Omental fat pad (tissue), 4 donors: Measurements from ENCODE around the gene PDLIM7. TPM values are rescaled to one million over a fixed set of nuclear protein-coding genes. Genes with fewer than 3 reads are reported as not detected.
A peak's percentile ranks its signal among the peaks of the same experiment; 100 is the strongest.

Experiments
- ATAC-seq: fragments of 150-250 bp; one replicate; pipeline ENCODE4 v1.9.1; 2016; ENCODE audit warnings: mild to moderate bottlenecking, moderate library complexity; ENCODE audit not compliant: low FRiP score
- DNase-seq: peaks from one replicate; pipeline ENCODE4 v3.0.0-alpha.2; 2019; ENCODE audit warnings: low spot score
- CTCF ChIP-seq, 3 donors: fragments of 450-650 bp; IDR thresholded peaks; one replicate each; pipeline ENCODE4 v1.5.1; 2016 to 2017; ENCODE audit warnings: antibody characterized with exemption in 3 of 3, mild to moderate bottlenecking in 3 of 3, moderate library complexity in 2 of 3
- total RNA-seq, 4 donors: library from RNA; depleted of rRNA; stranded (reverse); fragments of >200 nt; gene quantifications; one replicate each; pipeline ENCODE4 v1.1.0, GENCODE V29; 2016

The PDLIM7 gene
- total RNA-seq, 4 donors from 2014 or later: 20.0 to 63.2 (median 34.2) TPM

GRCh38 chr5:177510567-177511053, 13.2 kb upstream of the PDLIM7 start:
- DNase-seq (no peak), ATAC-seq (no peak)

GRCh38 chr5:177509991-177510566, 12.7 kb upstream of the PDLIM7 start:
- no peak for DNase-seq
- ATAC-seq: peak; percentile 4

More at GRCh38 chr5:177510567-177511053, 13.2 kb upstream of the PDLIM7 start:
- no peak for TF ChIP-seq CTCF (IDR thresholded peaks at IDR 0.05)

GRCh38 chr5:177509381-177509951, 12.1 kb upstream of the PDLIM7 start, which contains the start of gene DOK3:
DOK3 (minus strand) TSS chr5:177509826; CDS start chr5:177509540, 286 bp downstream.
- DNase-seq (no peak), ATAC-seq (peak; percentile 35)
- TF ChIP-seq CTCF (IDR thresholded peaks at IDR 0.05): no peak

More at GRCh38 chr5:177509991-177510566, 12.7 kb upstream of the PDLIM7 start:
- TF ChIP-seq CTCF (IDR thresholded peaks at IDR 0.05): no peak

- ATAC-seq: no peak
Measured at GRCh38 chr5:177508837-177509236, 11.4 kb upstream of the PDLIM7 start.

GRCh38 chr5:177508221-177508611, 10.8 kb upstream of the PDLIM7 start:
- ATAC-seq (no peak), DNase-seq (no peak)
- TF ChIP-seq CTCF (IDR thresholded peaks at IDR 0.05): no peak

More at GRCh38 chr5:177508837-177509236, 11.4 kb upstream of the PDLIM7 start:
- DNase-seq: no peak
- TF ChIP-seq CTCF (IDR thresholded peaks at IDR 0.05): no peak

GRCh38 chr5:177507596-177508220, 10.3 kb upstream of the PDLIM7 start:
- no peak for DNase-seq
- no peak for TF ChIP-seq CTCF (IDR thresholded peaks at IDR 0.05)
- ATAC-seq: no peak
